Ishikawa (cell line): Measurements from ENCODE around the gene MAPK1.

Experiments used
- CEBPB ChIP-seq: IDR thresholded peaks from 2 replicates; pipeline ENCODE4 v1.6.1; 2012
- CREB1 ChIP-seq: IDR thresholded peaks from 2 replicates; pipeline ENCODE4 v1.6.1; 2012; ENCODE audit warnings: low read depth
- EP300 ChIP-seq: IDR thresholded peaks from 2 replicates; pipeline ENCODE4 v1.6.1; 2012; ENCODE audit warnings: borderline replicate concordance
- NFIC ChIP-seq: IDR thresholded peaks from 2 replicates; pipeline ENCODE4 v1.6.1; 2012
- REST ChIP-seq: IDR thresholded peaks from 2 replicates; pipeline ENCODE4 v1.6.1; 2012; ENCODE audit warnings: low read depth, mild to moderate bottlenecking
- TAF1 ChIP-seq: IDR thresholded peaks from 2 replicates; pipeline ENCODE4 v1.6.1; 2012; ENCODE audit warnings: low read depth, mild to moderate bottlenecking
- TEAD4 ChIP-seq: IDR thresholded peaks from 2 replicates; pipeline ENCODE4 v1.6.1; 2012
- YY1 ChIP-seq: IDR thresholded peaks from 2 replicates; pipeline ENCODE4 v1.6.1; 2012; ENCODE audit warnings: low read depth

GRCh38 chr22:21800552-21801303 is 66.7 kb downstream of the MAPK1 start:
- TF ChIP-seq EP300 (no peak), YY1 (no peak), NFIC (no peak), REST (no peak), CREB1 (no peak), TAF1 (no peak), TEAD4 (no peak), CEBPB (no peak)
